D341Med (cell line): ENCODE results near the gene ANKDD1B.

Source experiments
- DNase-seq: peaks from one replicate; pipeline ENCODE4 v3.0.0; 2012; ENCODE audit warnings: low spot score

The ANKDD1B gene

GRCh38 chr5:75706775-75707174 lies 95.5 kb downstream of the ANKDD1B start:
- DNase-seq: no peak

- no peak for DNase-seq
These were observed 96.8 kb downstream of the ANKDD1B start for GRCh38 chr5:75707911-75708509.

DNA sequence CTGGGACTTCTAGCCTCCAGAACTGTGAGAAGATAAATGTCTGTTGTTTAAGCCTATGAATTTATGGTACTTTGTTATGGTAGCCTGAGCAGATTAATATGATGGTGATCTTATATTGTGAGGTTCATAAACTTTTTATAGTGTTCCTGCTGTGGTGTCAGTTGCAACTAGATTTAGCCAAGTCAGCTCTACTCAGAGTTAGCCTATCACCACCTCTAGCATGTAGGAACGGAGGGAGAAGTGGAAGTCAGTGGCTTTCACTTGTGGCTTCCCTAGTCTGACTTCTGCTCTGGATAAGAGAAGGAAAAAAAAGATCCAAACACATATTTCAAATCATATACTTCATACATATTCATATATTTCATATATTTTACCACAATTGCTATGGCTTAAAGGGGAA lies 99.4 kb downstream of the ANKDD1B start:
- no peak for DNase-seq

- no peak for DNase-seq
These were observed 99.9 kb downstream of the ANKDD1B start for GRCh38 chr5:75711151-75711550.

DNA sequence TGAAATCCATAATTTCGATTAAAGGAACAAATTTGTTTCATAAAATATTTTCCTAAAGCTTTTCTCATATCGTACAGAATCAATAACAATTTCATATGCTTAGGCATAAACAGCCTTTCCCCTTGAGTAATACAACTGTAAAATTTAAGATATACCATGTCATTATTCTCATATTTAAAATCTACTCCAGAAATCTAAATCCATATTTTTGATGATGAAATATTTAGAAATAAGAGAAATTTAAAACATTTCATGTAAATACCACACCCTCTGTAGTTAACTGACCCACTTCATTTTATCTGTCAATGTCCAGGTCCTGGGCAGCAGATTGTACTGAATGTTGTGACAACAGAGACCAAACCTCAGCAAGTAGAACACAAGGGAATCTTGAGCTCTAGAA lies 100.8 kb downstream of the ANKDD1B start:
- no peak for DNase-seq

GRCh38 chr5:75716715-75717081 lies 105.4 kb downstream of the ANKDD1B start:
- peak; percentile 25 for DNase-seq

GRCh38 chr5:75717082-75717922 lies 106.0 kb downstream of the ANKDD1B start, which contains the start of gene POC5:
TSS of gene POC5 (minus strand) at chr5:75717437. CDS start at chr5:75712937, 4,500 bp downstream.
- peak; percentile 96 for DNase-seq

DNA sequence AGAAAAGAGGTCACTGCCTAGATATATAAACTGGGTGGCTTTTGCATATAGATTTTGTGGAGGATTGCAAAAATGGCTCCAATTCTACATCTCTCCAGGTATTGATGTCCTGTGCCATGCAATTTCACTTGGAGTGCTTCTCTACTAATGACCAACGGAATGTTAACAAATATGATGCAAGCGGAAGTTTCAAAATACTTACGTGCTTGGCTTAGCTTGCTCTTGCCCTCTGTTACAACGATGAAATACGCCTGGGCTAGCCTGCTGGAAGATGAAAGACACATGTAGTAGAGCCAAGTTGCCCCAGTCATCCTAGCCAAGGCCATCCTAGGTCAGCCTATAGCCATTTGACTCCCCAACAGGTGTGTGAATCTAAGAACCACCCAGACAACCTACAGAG lies 109.6 kb downstream of the ANKDD1B start:
- DNase-seq: no peak
